AG09309 (cell line): ENCODE measurements around the gene FAM124A.

Source experiments
- DNase-seq: peaks from one replicate; pipeline ENCODE4 v3.0.0-alpha.2; 2010; ENCODE audit warnings: low read depth
- H3K4me3 ChIP-seq: 2 replicates; pipeline ENCODE4 v1.5.1; 2011; ENCODE audit warnings: mild to moderate bottlenecking, low read depth, low read length, moderate library complexity; ENCODE audit not compliant: control insufficient read depth
- TF ChIP-seq, protein P1 (sequence below): IDR thresholded peaks from 2 replicates; pipeline ENCODE4 v1.5.1; 2011; ENCODE audit warnings: mild to moderate bottlenecking, low read depth, low read length, inconsistent platforms; ENCODE audit not compliant: insufficient read depth, control insufficient read depth; ENCODE audit errors: missing control alignments

FAM124A gene

DNA sequence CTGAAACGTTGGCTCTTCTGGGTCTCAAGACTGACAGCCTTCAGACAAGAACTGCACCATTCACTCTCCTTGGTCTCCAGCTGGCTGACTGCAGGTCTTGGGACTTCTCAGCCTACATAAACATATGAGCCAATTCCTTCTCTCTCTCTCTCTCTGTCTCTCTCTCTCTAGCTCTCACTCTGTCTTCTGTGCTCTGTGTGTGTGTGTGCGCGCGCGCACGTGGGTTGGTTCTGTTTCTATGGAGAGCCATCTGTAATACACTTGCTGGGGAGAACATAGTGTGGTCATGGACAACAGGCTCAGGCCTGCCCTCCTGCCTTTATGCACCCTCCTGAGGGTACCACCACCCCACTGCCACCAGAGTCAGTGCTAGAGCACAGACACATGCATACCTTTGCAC is 103.6 kb downstream of the FAM124A start:
- TF ChIP-seq, protein P1, sequence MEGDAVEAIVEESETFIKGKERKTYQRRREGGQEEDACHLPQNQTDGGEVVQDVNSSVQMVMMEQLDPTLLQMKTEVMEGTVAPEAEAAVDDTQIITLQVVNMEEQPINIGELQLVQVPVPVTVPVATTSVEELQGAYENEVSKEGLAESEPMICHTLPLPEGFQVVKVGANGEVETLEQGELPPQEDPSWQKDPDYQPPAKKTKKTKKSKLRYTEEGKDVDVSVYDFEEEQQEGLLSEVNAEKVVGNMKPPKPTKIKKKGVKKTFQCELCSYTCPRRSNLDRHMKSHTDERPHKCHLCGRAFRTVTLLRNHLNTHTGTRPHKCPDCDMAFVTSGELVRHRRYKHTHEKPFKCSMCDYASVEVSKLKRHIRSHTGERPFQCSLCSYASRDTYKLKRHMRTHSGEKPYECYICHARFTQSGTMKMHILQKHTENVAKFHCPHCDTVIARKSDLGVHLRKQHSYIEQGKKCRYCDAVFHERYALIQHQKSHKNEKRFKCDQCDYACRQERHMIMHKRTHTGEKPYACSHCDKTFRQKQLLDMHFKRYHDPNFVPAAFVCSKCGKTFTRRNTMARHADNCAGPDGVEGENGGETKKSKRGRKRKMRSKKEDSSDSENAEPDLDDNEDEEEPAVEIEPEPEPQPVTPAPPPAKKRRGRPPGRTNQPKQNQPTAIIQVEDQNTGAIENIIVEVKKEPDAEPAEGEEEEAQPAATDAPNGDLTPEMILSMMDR, result no peak
- no peak overlapping the region for H3K4me3 ChIP-seq
- no peak for DNase-seq

DNA sequence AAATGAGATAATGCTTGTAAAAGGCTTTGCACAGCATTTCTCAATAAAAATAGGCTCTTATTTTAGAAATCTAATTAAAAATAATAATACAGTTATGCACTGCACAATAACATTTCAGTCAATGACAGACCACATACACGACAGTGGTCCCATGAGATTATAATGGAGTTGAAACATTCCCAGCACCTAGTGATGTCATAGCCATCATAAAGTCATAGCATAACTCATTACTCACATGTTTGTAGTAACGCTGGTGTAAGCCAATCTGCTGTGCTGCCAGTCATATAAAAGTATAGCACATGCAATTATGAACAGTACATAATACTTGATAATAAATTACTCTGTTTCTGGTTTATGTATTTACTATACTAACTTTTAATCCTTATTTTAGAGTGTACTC is 104.6 kb downstream of the FAM124A start:
- no peak overlapping the region for H3K4me3 ChIP-seq
- TF ChIP-seq, protein P1, result no peak
- DNase-seq, result no peak

DNA sequence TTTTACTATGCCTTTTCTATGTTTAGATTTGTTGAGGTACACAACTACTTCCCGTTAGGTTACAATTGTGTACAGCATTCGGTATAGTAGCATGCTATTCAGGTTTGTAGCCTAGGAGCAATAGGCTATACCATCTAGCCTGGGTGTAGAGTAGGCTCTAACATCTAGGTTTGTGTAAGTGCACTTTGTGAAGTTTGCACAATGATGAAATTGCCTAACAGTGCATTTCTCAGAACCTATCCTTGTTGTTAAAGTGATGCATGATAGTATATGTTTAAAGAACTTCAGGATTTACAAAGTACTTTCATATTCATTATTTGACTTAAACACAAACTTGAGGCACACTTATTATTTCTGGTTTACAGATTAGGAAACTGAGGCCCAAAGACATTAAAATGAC is 105.8 kb downstream of the FAM124A start:
- no peak overlapping the region for H3K4me3 ChIP-seq
- TF ChIP-seq, protein P1, result no peak
- no peak for DNase-seq

DNA sequence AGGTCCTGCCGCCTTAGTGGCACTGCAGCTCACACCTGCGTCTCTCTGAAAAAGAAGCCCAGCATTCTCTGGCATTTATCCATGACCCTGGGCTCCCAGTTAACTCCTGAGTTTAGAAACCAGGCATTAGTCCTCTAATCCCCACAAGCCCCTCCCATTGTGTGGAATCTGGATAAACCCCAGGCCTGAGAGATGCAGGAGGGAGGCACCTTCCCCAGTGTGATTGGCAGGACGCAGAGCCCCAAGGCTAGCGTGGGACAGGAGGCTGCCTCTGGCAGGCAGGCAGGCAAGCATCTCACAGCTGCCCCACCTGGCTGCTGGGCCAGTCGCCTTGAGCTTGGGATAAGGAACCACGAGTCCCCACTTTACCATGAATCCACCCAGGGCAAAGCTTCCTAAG is 106.3 kb downstream of the FAM124A start:
- H3K4me3 ChIP-seq, result no peak overlapping the region
- no peak for DNase-seq
- TF ChIP-seq, protein P1, result no peak

DNA sequence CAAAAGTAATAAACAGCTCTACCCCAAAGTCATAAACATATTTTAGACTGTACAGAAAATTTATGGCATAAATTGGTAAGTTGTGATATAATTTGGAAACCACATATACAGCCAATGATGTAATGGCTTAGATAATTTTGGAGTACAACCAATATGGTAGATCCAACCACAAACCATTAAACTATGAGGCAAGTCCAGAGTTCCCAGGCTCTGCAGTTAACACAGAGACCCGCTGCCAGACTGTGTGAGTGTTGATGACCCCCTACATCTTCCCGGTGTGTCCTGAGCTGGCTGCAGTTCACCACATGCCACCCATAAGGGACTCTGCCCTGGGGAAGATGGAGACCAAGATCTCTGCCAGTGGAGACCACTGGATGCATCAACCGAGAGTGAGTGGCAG is 107.4 kb downstream of the FAM124A start:
- DNase-seq, result no peak
- H3K4me3 ChIP-seq, result no peak overlapping the region
- TF ChIP-seq, protein P1, result no peak

DNA sequence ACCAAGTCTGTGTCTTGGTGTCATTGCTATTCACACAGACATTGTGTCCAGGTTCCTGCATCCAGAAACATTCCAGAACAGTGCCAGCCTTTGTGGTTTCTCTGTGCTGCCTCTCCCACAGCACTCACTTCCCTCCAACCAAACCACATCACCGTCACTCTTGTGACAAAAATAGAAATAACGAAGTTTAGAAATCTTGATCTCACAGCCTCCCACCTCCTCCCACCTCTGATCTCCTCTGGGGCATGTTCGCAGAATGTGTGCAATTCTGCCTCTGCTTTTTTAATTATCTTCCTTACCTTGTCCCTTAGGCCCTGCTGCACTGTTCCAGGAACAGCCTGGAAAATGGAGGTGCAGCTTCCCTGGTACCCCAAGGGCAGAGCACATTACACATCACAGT is 108.6 kb downstream of the FAM124A start:
- no peak overlapping the region for H3K4me3 ChIP-seq
- TF ChIP-seq, protein P1, result no peak
- peak; percentile 39 for DNase-seq

DNA sequence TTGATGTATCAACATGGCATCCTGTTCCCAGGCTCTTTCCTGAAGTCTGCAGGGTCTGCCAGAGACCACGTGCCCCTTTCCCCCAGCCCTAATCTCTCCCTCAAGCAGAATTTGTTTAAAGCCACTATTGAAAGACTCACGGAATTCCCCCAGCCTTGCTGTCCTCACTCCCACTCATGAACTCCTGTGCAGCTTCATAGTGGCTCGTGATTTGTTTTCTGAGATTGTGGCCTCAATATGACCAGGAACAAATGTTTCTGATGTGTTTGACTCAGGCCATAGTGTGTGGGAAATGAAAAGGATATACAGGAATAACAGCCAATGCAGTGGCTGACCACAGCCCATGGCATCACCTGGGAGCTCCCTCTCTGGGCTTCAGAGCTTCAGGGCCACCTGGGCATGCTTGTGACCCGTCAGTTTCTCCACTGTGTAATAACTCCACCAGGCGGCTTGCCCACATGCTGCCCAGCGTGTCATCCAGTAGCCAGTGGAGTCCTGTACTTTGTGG is 109.2 kb downstream of the FAM124A start:
- TF ChIP-seq, protein P1, result no peak
- no peak for DNase-seq
- H3K4me3 ChIP-seq, result no peak overlapping the region
